Measurements from ENCODE around the gene NCLN. TPM values are rescaled to one million over a fixed set of nuclear protein-coding genes. Genes with fewer than 3 reads are reported as not detected.

NCLN gene
- total and polyA plus RNA-seq, 9 donors, result 14.9 to 37.4 (median 32.4) TPM

GRCh38 chr19:3145909-3146676 is 39.6 kb upstream of the NCLN start:
- no peak overlapping the region for H3K27ac ChIP-seq (ENCODE audit: low read length)
- H3K9me3 ChIP-seq (replicated peaks; ENCODE audit: control insufficient read depth, low read depth, low read length), result no peaks in the 10 kb centered on the region
- no peaks in the 10 kb centered on the region for H3K36me3 ChIP-seq (ENCODE audit: control insufficient read depth, insufficient read depth, low read length)
- 51% methylated on average over 17 of the region's 20 CpGs for WGBS (ENCODE audit: insufficient coverage)
- peaks cover 11% of the 10 kb centered on the region for H3K4me1 ChIP-seq (ENCODE audit: control insufficient read depth, insufficient read depth, low read length)
- peak; percentile 49 for DNase-seq
- H3K4me3 ChIP-seq (ENCODE audit: low read length), result no peak overlapping the region
- H3K27me3 ChIP-seq (ENCODE audit: control insufficient read depth, insufficient read depth, low read length), result peaks cover 5% of the 10 kb centered on the region

- 56% methylated on average over 5 of the region's 5 CpGs for WGBS (ENCODE audit: insufficient coverage)
- H3K9me3 ChIP-seq (replicated peaks; ENCODE audit: control insufficient read depth, low read depth, low read length), result no peaks in the 10 kb centered on the region
- no peak for DNase-seq
- H3K27me3 ChIP-seq (ENCODE audit: control insufficient read depth, insufficient read depth, low read length), result peaks cover 5% of the 10 kb centered on the region
- peaks cover 7% of the 10 kb centered on the region for H3K4me1 ChIP-seq (ENCODE audit: control insufficient read depth, insufficient read depth, low read length)
- no peak overlapping the region for H3K27ac ChIP-seq (ENCODE audit: low read length)
- H3K36me3 ChIP-seq (ENCODE audit: control insufficient read depth, insufficient read depth, low read length), result no peaks in the 10 kb centered on the region
- no peak overlapping the region for H3K4me3 ChIP-seq (ENCODE audit: low read length)
Observed at GRCh38 chr19:3146677-3147100, 39.0 kb upstream of the NCLN start.

GRCh38 chr19:3148503-3148902 is 37.2 kb upstream of the NCLN start:
- 78% methylated on average over 20 of the region's 20 CpGs for WGBS (ENCODE audit: insufficient coverage)
- no peaks in the 10 kb centered on the region for H3K36me3 ChIP-seq (ENCODE audit: control insufficient read depth, insufficient read depth, low read length)
- no peaks in the 10 kb centered on the region for H3K4me1 ChIP-seq (ENCODE audit: control insufficient read depth, insufficient read depth, low read length)

GRCh38 chr19:3149089-3149488 is 36.6 kb upstream of the NCLN start:
- DNase-seq, result no peak
- no peaks in the 10 kb centered on the region for H3K9me3 ChIP-seq (replicated peaks; ENCODE audit: control insufficient read depth, low read depth, low read length)
- no peaks in the 10 kb centered on the region for H3K4me1 ChIP-seq (ENCODE audit: control insufficient read depth, insufficient read depth, low read length)
- H3K27ac ChIP-seq (ENCODE audit: low read length), result no peak overlapping the region
- H3K36me3 ChIP-seq (ENCODE audit: control insufficient read depth, insufficient read depth, low read length), result no peaks in the 10 kb centered on the region
- peaks cover 5% of the 10 kb centered on the region for H3K27me3 ChIP-seq (ENCODE audit: control insufficient read depth, insufficient read depth, low read length)
- H3K4me3 ChIP-seq (ENCODE audit: low read length), result no peak overlapping the region
- WGBS (ENCODE audit: insufficient coverage), result 88% methylated on average over 6 of the region's 6 CpGs

More at GRCh38 chr19:3148503-3148902, 37.2 kb upstream of the NCLN start:
- no peak for DNase-seq
- no peak overlapping the region for H3K4me3 ChIP-seq (ENCODE audit: low read length)
- no peak overlapping the region for H3K27ac ChIP-seq (ENCODE audit: low read length)
- H3K27me3 ChIP-seq (ENCODE audit: control insufficient read depth, insufficient read depth, low read length), result peaks cover 5% of the 10 kb centered on the region
- H3K9me3 ChIP-seq (replicated peaks; ENCODE audit: control insufficient read depth, low read depth, low read length), result no peaks in the 10 kb centered on the region

- H3K27me3 ChIP-seq (ENCODE audit: control insufficient read depth, insufficient read depth, low read length), result peaks cover 5% of the 10 kb centered on the region
- H3K4me1 ChIP-seq (ENCODE audit: control insufficient read depth, insufficient read depth, low read length), result peaks cover 2% of the 10 kb centered on the region
- 20% methylated on average over 15 of the region's 35 CpGs for WGBS (ENCODE audit: insufficient coverage)
- no peaks in the 10 kb centered on the region for H3K9me3 ChIP-seq (replicated peaks; ENCODE audit: control insufficient read depth, low read depth, low read length)
- H3K36me3 ChIP-seq (ENCODE audit: control insufficient read depth, insufficient read depth, low read length), result no peaks in the 10 kb centered on the region
- no peak overlapping the region for H3K27ac ChIP-seq (ENCODE audit: low read length)
- H3K4me3 ChIP-seq (ENCODE audit: low read length), result no peak overlapping the region
- DNase-seq, result no peak
Observed at GRCh38 chr19:3149526-3150505, 35.9 kb upstream of the NCLN start.

- no peak for DNase-seq
- peaks cover 5% of the 10 kb centered on the region for H3K27me3 ChIP-seq (ENCODE audit: control insufficient read depth, insufficient read depth, low read length)
- no peak overlapping the region for H3K27ac ChIP-seq (ENCODE audit: low read length)
- H3K4me3 ChIP-seq (ENCODE audit: low read length), result no peak overlapping the region
- 75% methylated on average over 4 of the region's 5 CpGs for WGBS (ENCODE audit: insufficient coverage)
- no peaks in the 10 kb centered on the region for H3K36me3 ChIP-seq (ENCODE audit: control insufficient read depth, insufficient read depth, low read length)
- H3K9me3 ChIP-seq (replicated peaks; ENCODE audit: control insufficient read depth, low read depth, low read length), result no peaks in the 10 kb centered on the region
- peaks cover 3% of the 10 kb centered on the region for H3K4me1 ChIP-seq (ENCODE audit: control insufficient read depth, insufficient read depth, low read length)
Observed at GRCh38 chr19:3150739-3151329, 34.9 kb upstream of the NCLN start.

- Histone ChIP-seq H3K4me1 (ENCODE audit: control insufficient read depth, insufficient read depth, low read length) (peaks cover 3% of the 10 kb centered on the region), H3K27me3 (ENCODE audit: control insufficient read depth, insufficient read depth, low read length) (peaks cover 5% of the 10 kb centered on the region), H3K9me3 (replicated peaks; ENCODE audit: control insufficient read depth, low read depth, low read length) (no peaks in the 10 kb centered on the region), H3K36me3 (ENCODE audit: control insufficient read depth, insufficient read depth, low read length) (no peaks in the 10 kb centered on the region), H3K4me3 (ENCODE audit: low read length) (no peak overlapping the region), H3K27ac (ENCODE audit: low read length) (no peak overlapping the region)
- no peak for DNase-seq
- 80% methylated on average over 14 of the region's 14 CpGs for WGBS (ENCODE audit: insufficient coverage)
Observed at GRCh38 chr19:3151563-3152418, 33.9 kb upstream of the NCLN start.

GRCh38 chr19:3152419-3152780 is 33.3 kb upstream of the NCLN start:
- no peak overlapping the region for H3K27ac ChIP-seq (ENCODE audit: low read length)
- no peaks in the 10 kb centered on the region for H3K36me3 ChIP-seq (ENCODE audit: control insufficient read depth, insufficient read depth, low read length)
- no peak for DNase-seq
- H3K27me3 ChIP-seq (ENCODE audit: control insufficient read depth, insufficient read depth, low read length), result peaks cover 5% of the 10 kb centered on the region
- H3K4me1 ChIP-seq (ENCODE audit: control insufficient read depth, insufficient read depth, low read length), result peaks cover 3% of the 10 kb centered on the region
- H3K9me3 ChIP-seq (replicated peaks; ENCODE audit: control insufficient read depth, low read depth, low read length), result no peaks in the 10 kb centered on the region
- H3K4me3 ChIP-seq (ENCODE audit: low read length), result no peak overlapping the region
- WGBS (ENCODE audit: insufficient coverage), result 100% methylated on average over 2 of the region's 3 CpGs

- no peak for DNase-seq
- 82% methylated on average over 3 of the region's 3 CpGs for WGBS (ENCODE audit: insufficient coverage)
- H3K9me3 ChIP-seq (replicated peaks; ENCODE audit: control insufficient read depth, low read depth, low read length), result no peaks in the 10 kb centered on the region
- H3K36me3 ChIP-seq (ENCODE audit: control insufficient read depth, insufficient read depth, low read length), result no peaks in the 10 kb centered on the region
- H3K27me3 ChIP-seq (ENCODE audit: control insufficient read depth, insufficient read depth, low read length), result peaks cover 5% of the 10 kb centered on the region
- peaks cover 3% of the 10 kb centered on the region for H3K4me1 ChIP-seq (ENCODE audit: control insufficient read depth, insufficient read depth, low read length)
- H3K4me3 ChIP-seq (ENCODE audit: low read length), result no peak overlapping the region
- no peak overlapping the region for H3K27ac ChIP-seq (ENCODE audit: low read length)
Observed at GRCh38 chr19:3153286-3154230, 32.2 kb upstream of the NCLN start.
